ENCODE measurements around the gene CISTR.

- no peak for TF ChIP-seq REST (tag by site-specific recombination; IDR thresholded peaks at IDR 0.05)
- TF ChIP-seq ZNF16 (tag by site-specific recombination; IDR thresholded peaks at IDR 0.05; ENCODE audit: low read depth): no peak
- TF ChIP-seq ZNF473 (tag by site-specific recombination; IDR thresholded peaks at IDR 0.05): no peak
- TF ChIP-seq ZNF426 (tag by site-specific recombination; IDR thresholded peaks at IDR 0.05): no peak
- no peak for TF ChIP-seq CTCF (tag by site-specific recombination; IDR thresholded peaks at IDR 0.05)
- no peak for TF ChIP-seq SETDB1 (IDR thresholded peaks at IDR 0.05; ENCODE audit: insufficient read length, low read length)
- no peak for TF ChIP-seq ZNF404 (tag by site-specific recombination; IDR thresholded peaks at IDR 0.05)
- no peak for TF ChIP-seq ZNF274 (IDR thresholded peaks at IDR 0.05; ENCODE audit: low read length)
- TF ChIP-seq ZNF274 (tag by site-specific recombination; IDR thresholded peaks at IDR 0.05; ENCODE audit: borderline replicate concordance): no peak
- TF ChIP-seq ZNF138 (tag by site-specific recombination; IDR thresholded peaks at IDR 0.05; ENCODE audit: borderline replicate concordance): no peak
- no peak for TF ChIP-seq MEIS1 (CRISPR knock-in tag; IDR thresholded peaks at IDR 0.05; ENCODE audit: borderline replicate concordance)
- no peak for TF ChIP-seq ZNF558 (tag by site-specific recombination; IDR thresholded peaks at IDR 0.05)
- TF ChIP-seq ZNF596 (tag by site-specific recombination; IDR thresholded peaks at IDR 0.05): no peak
- TF ChIP-seq ZNF121 (tag by site-specific recombination; IDR thresholded peaks at IDR 0.05): no peak
- no peak for TF ChIP-seq ZNF449 (tag by site-specific recombination; IDR thresholded peaks at IDR 0.05)
Observed at GRCh38 chr12:53776872-53777271, 25.1 kb upstream of the CISTR start.

All from HEK293 (cell line).